GM21360 (cell line): ENCODE data around the gene IL2RA.
"Not testable (repeated sequence)": the region's sequence is repeated elsewhere in the genome, so short reads cannot be mapped to it uniquely, and the experiment has no call there.

Experiments
- ATAC-seq: cut with Tn5 transposase; IDR thresholded peaks from one replicate; pipeline ENCODE4 v1.9.1; 2021; ENCODE audit warnings: mild to moderate bottlenecking, moderate library complexity; ENCODE audit not compliant: unreplicated experiment

Gene IL2RA

DNA sequence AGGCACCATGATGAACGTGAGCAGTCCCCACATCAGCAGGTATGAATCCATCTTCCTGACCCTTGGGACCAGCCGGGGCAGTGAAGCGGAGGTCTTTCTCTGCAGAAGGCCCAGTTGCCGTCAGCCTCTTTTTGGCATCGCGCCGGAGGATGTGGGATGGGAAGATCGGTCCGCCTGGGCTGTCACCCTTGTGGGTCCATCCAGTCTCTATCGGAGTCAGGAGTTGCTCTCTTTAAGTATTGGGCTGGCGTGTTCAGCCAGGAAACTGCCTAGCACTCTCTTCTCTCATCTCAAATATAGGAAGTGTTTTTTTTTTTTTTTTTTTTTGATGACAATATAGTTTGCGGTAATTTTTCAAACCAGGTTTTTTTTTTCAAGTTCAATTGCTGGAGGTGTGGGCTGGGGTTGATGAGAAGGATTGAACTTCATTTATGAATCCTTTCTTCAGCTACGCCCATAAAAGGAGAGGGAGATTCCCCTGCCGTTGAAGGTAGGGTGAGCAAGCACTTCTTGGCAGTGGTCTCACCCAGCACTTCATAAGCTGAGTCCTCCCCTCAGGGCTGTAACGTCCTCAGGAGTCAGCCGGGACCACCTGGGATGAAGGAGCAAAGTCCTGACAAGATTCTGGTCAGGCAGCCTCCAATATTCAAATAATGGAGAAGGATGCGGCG, at the start of gene IL2RA:
Gene IL2RA (minus strand): TSS at position 267 of the 671 bp plus-strand sequence. CDS start 216 bp downstream, at position 51.
- ATAC-seq, result no peak

- no peak for ATAC-seq
These were observed 48.0 kb upstream of the IL2RA start for GRCh38 chr10:6110136-6110535.

DNA sequence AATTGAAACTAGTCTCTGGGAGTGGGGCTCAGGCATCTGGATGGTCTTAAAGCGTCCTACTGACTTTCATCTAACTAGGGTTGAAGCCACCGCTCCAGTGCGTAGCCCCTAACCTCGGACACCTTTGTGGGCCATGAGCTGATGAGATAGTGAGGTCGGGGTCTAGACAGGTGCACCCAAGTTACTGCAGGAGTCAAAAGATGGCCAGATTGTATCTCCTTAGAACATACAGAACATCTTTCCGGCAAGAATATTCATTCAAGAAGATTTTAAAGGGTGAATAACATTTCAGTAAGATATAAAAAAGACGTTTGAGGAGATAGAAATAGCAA, 47.2 kb upstream of the IL2RA start:
- ATAC-seq, result no peak

GRCh38 chr10:6108631-6109443, 46.7 kb upstream of the IL2RA start:
- no peak for ATAC-seq

DNA sequence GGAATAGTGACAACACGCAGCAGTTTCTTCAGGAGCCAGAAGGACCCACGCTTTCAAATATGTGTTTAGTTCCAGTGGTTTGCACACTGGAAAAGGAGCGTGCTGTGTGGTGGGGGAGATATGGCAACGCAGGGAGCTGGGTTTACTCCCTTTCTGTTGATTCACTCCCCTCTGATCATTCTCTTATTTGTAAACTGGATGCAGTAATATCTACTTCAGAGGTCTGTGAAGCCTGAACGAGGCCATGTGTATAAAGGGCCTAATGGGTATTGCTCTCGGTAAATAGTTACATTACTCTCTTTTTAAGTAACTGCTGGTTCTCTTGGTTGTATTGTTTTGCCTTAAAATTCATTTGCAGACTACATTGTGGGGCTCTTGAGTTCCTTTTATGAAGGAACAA, 45.9 kb upstream of the IL2RA start:
- no peak for ATAC-seq

GRCh38 chr10:6107616-6108015, 45.4 kb upstream of the IL2RA start:
- ATAC-seq, result not testable (repeated sequence)

DNA sequence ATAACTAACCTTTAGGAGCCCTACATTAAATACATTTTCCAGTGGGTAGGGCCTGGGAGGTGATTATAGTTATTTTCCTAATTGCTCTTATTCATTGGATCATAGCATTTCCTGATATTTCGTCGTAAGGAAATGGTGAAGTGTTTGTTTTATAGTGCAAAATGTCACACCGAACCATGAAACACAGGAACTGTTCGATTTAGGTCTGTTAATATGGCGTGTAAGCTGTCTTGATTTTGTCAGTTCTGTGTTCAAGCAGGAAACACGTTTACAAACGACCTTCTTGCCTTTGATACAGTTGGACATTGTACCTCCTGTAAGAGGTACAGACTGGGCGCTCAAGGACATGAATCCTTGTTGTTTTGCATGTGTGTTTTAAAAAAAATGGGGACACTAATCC, 41.4 kb upstream of the IL2RA start:
- ATAC-seq, result no peak

DNA sequence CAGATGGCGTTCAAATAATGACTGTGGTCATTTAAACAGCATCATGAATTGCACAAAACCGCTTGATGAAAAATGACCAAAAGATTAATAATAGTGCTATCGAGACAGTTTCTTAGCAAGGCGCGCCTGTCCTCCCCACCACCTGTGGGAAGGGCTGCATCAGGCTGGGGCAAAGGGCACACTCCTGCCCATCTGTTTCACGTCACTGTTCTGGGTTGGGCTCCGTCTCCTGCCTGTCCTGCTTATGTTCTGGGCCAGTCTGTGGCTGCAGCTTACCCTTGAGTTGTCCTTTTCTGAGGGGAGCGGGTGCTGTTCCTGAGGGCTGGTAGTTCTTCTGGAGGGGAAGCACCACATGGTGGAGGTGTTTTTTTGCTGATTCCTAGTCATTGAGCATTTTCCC, 40.0 kb upstream of the IL2RA start:
- no peak for ATAC-seq

GRCh38 chr10:6101181-6101580, 39.0 kb upstream of the IL2RA start:
- ATAC-seq, result no peak

DNA sequence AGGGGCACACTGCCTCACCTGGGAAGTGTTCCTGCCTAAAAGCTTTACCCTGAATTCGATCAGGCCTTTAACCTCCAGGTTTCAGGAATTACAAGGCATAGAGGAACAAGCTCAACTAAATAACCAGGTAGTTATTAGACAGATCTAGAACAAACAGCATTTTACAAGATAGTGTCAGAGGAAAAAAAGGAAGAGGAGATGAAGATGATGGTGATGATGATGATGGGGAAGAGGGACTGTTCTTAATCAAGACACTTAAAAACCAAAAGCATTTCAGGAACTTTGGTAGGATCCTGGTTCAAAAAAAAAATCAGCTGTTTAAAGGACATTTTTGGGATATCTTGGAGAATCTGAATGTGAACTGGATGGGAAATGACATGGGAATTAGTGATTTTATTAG, 38.2 kb upstream of the IL2RA start:
- no peak for ATAC-seq

- no peak for ATAC-seq
These were observed 36.0 kb upstream of the IL2RA start for GRCh38 chr10:6098156-6098555.

GRCh38 chr10:6097063-6097462, 34.9 kb upstream of the IL2RA start:
- ATAC-seq, result no peak

- no peak for ATAC-seq
These were observed 33.8 kb upstream of the IL2RA start for GRCh38 chr10:6095810-6096570.

DNA sequence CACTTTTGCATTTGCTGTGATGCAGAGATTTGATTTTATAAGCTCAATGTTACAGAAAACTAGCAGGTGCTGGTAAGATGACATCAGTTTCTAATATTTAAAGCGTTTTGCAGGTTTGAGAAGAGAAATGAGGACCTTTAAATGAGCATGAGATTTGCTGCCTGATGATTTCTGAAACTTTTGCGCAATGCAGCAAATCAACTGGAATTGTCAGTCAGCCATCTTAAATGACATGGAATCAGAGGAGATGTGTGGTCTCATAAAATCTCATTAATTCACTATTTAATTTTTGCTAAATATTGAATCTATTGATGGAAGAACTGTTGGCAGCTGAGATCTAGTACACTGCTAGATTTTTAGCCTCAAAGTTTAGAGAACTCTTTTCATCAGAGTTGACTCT, 30.6 kb upstream of the IL2RA start:
- no peak for ATAC-seq

DNA sequence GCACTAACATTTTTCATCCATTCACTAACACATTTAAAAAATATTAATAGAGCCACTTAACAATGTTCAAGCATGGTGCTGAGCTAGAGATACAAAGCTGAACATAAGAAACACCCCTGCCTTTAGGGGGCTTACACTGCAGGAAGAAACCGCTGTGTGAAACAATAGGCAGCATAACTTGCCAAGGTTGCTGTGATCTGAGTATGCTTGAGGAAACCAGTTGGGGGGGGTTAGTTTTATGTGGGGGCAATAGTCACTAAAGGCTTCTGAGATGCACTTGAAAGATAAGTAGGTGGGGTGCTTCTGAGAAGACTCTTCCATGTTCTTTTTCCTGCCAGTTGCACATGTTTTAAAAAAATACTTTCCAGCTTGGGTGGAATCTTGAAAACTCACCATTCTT, 29.5 kb upstream of the IL2RA start:
- ATAC-seq, result no peak

- ATAC-seq, result peak; percentile 2
These were observed 27.4 kb upstream of the IL2RA start for GRCh38 chr10:6089334-6090219.

GRCh38 chr10:6088721-6089333, 26.7 kb upstream of the IL2RA start, which contains the start of gene RBM17:
TSS of gene RBM17 (plus strand) at chr10:6089034. CDS start at chr10:6097066, 8,032 bp downstream.
- peak; percentile 84 for ATAC-seq

- peak; percentile 40 for ATAC-seq
These were observed 24.4 kb upstream of the IL2RA start for GRCh38 chr10:6086375-6087233.
